ENCODE results near the gene MAFG. TPM values are rescaled to one million over a fixed set of nuclear protein-coding genes. Genes with fewer than 3 reads are reported as not detected.
A peak's percentile ranks its signal among the peaks of the same experiment; 100 is the strongest.

The MAFG gene
- total RNA-seq, 2 experiments from 2014 or later, result 13.5 to 14.8 TPM

DNA sequence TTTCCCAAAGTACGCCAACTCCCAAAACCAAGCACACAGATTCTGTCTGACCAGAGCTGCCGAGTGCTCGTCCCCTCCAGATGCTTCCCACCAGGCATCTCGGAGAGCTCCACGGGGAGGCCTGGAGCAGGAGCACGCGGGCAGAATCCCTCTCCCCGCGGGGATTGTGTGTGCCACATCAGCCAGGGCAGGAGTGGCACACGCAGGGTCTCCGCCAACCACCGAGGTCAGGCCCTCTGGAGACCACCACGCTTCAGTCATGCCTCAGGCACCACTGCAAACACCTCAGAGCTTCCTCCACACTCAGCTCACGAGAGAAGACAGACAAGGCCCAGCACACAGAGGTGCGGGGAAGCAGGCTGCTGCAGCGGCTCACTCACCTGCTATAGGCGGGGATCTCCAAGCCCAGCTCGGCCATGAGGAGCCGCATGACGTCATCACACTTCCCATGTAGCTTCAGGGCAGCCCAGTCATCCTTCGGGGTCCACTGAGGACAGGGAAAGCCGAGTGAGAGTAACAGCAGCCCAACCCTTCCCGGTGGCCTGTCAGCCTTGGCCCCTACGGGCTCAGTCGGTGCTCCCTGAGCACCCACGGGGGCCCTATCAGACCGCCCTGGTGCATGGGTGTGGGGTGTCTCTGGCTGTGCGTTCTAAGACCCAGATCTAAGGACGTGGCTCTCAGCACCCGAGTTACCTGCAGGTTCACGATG, 14.0 kb downstream of the MAFG start:
- Mint-ChIP-seq H3K27ac (no peak overlapping the region), H3K36me3 (ENCODE audit: low read depth) (peaks cover 16% of the 10 kb centered on the region), H3K4me3 (no peak overlapping the region), H3K4me1 (ENCODE audit: low read depth) (peaks cover 39% of the 10 kb centered on the region), H3K9me3 (no peaks in the 10 kb centered on the region), H3K27me3 (ENCODE audit: low read depth) (no peaks in the 10 kb centered on the region)
- no peak for DNase-seq
- CTCF ChIA-PET, result interaction anchor here (0.6 to 0.7 kb wide), 2 partner anchors 75 to 83 kb away, joined by 3 to 4 read pairs; no protein-coding TSS in a partner anchor
- intact Hi-C loops (cut with micrococcal nuclease), result no loop called here

DNA sequence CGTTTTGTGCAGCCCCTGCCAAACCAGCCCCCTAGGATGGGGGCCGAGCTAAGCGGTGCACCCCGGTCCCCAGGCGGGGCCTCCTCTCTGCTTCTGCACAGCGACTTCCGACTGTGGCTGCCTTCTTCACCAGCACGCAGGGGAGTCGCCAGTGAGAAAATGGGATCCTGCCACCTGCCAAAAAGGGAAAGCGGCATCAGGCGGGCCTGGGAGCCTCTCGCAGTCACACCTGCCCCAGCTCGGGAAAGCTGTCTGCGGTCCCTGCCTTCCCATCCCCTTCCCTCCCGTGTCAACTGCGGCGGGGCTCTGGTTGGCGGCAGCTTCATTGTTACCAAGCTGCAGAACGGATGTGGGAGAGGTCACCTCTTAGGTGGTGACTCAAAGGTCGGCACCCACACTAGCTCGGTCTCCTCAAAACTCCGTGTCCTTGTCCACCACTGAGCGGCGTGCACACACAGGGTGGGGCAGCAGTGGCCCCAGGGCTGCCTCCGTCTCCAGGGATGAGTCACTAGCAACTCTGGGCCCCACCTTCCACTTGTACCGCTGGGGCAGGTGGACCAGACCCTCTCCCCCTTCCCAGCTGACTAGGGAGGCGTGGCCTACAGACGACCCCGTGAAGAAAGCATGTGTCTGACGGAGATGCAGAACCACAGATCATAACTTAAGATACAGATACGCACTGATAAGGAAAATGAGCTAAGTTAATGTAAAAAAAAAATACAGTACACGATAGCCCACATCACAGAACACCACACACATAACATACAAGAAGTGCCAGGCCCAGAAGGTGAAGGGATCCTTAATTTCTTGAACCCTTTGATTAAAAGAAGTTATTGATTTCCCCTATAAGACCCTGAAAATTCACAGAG, 14.9 kb downstream of the MAFG start:
- CTCF ChIA-PET, result no interaction called here
- H3K4me1 Mint-ChIP-seq (ENCODE audit: low read depth), result peaks cover 32% of the 10 kb centered on the region
- intact Hi-C loops (cut with micrococcal nuclease), result no loop called here
- H3K4me3 Mint-ChIP-seq, result peak overlapping the region; percentile 24
- no peak overlapping the region for H3K27ac Mint-ChIP-seq
- DNase-seq, result no peak
- H3K27me3 Mint-ChIP-seq (ENCODE audit: low read depth), result no peaks in the 10 kb centered on the region
- peaks cover 14% of the 10 kb centered on the region for H3K36me3 Mint-ChIP-seq (ENCODE audit: low read depth)
- H3K9me3 Mint-ChIP-seq, result no peaks in the 10 kb centered on the region

DNA sequence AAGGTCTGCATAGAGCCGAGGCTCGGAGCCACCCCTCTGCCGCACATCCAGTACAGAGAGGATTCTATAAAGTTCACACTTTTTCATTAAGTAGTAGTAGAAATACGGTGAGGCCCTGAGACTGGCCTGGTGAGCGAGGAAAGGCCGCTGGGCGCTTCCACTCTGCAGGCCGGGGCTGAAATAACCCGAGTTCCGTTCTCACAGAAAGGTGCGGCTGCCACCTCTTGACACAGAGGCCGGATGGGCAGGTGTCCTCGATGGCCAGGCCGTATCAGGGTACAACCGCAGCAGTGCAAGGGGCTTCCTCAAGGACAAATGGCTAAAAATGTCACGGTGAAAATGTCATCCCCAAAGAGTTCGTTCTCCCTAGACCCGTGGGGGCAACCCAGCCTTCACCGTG, 15.6 kb downstream of the MAFG start:
- no peak overlapping the region for H3K27ac Mint-ChIP-seq

DNA sequence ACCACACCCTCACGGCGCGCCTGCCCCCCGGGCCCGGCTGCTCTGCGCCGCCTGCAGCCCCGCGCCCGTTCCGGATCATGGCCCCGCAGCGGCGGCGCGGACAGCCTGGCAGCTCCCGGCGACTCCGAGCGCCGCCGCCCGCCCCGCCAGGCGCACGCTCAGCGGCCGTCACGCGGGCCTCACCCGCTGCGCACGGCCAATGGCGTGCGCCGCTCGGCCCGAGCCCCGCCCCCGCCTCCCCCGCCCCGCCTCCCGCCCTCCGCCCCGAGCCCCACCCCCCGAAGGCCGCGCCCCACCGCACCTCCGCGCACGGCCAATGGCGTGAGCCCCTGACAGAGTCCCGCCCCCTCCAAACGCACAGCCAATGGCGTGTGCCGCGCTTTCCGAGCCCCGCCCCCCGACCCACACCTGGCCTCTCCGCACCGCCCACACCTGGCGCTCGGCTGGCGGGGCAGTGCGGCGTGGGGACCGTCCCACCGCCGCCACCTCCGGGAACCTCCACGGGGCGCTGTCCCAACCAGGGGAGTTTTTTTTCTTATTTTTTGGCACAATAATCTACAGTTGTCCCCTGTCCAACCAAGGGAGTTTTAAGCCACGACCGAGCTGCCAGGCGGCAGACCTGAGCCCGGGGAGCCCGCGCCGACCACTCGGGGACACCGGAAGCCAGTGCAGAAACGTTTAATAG, 16.1 kb downstream of the MAFG start, which contains the start of gene PCYT2:
PCYT2 (minus strand) TSS at position 123 of the 685 bp plus-strand sequence; CDS start at position 79, 44 bp downstream.
- CTCF ChIA-PET, result interaction anchor here (0.6 kb wide), 1 partner anchor 236 kb away, joined by 3 read pairs; no protein-coding TSS in a partner anchor
- intact Hi-C loops (cut with micrococcal nuclease), result loop anchor here (2.0 kb wide), 1 partner anchor 41 kb away; the partner anchor contains the start of gene ARHGDIA
- H3K4me1 Mint-ChIP-seq (ENCODE audit: low read depth), result peaks cover 22% of the 10 kb centered on the region
- H3K27me3 Mint-ChIP-seq (ENCODE audit: low read depth), result no peaks in the 10 kb centered on the region
- H3K9me3 Mint-ChIP-seq, result no peaks in the 10 kb centered on the region
- H3K27ac Mint-ChIP-seq, result no peak within 1 kb of the TSS
- H3K36me3 Mint-ChIP-seq (ENCODE audit: low read depth), result peaks cover 14% of the 10 kb centered on the region
- H3K4me3 Mint-ChIP-seq, result peak within 1 kb of the TSS; percentile 79
- DNase-seq, result peak; percentile 95

More for the DNA sequence above, 15.6 kb downstream of the MAFG start:
- peak overlapping the region; percentile 45 for H3K4me3 Mint-ChIP-seq
- no peaks in the 10 kb centered on the region for H3K9me3 Mint-ChIP-seq
- H3K36me3 Mint-ChIP-seq (ENCODE audit: low read depth), result peaks cover 14% of the 10 kb centered on the region
- CTCF ChIA-PET, result no interaction called here
- intact Hi-C loops (cut with micrococcal nuclease), result loop anchor here (2.0 kb wide), 1 partner anchor 41 kb away; the partner anchor contains the start of gene ARHGDIA
- H3K4me1 Mint-ChIP-seq (ENCODE audit: low read depth), result peaks cover 27% of the 10 kb centered on the region
- DNase-seq, result no peak
- H3K27me3 Mint-ChIP-seq (ENCODE audit: low read depth), result no peaks in the 10 kb centered on the region

DNA sequence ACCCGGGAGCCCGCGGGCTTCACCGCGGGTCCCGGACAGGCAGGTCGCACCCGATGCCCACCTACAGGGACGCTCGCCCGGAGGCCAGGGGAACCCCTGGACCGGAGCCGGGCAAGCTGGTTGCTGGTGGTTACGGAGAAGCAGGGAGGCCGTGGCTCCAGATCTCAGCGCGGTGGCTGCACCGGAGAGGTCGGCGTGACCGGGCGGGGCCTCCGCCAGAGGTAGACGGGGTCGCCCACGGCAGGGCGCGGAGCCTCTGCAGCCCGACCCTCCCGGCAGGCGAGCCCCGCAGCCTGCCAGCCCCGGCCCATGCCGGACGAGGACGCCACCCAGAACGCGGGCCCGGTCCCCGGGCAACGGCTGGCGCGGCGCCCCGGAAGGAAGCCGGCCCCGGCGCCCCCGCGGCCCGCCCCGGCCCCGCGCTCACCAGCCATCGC, 16.7 kb downstream of the MAFG start:
- H3K4me3 Mint-ChIP-seq, result peak overlapping the region; percentile 79
- intact Hi-C loops (cut with micrococcal nuclease), result loop anchor here (2.0 kb wide), 1 partner anchor 40 kb away; the partner anchor contains the start of gene ARHGDIA
- peaks cover 13% of the 10 kb centered on the region for H3K36me3 Mint-ChIP-seq (ENCODE audit: low read depth)
- H3K27ac Mint-ChIP-seq, result no peak overlapping the region
- H3K9me3 Mint-ChIP-seq, result no peaks in the 10 kb centered on the region
- peaks cover 16% of the 10 kb centered on the region for H3K4me1 Mint-ChIP-seq (ENCODE audit: low read depth)
- CTCF ChIA-PET, result interaction anchor here (0.6 kb wide), 1 partner anchor 235 kb away, joined by 3 read pairs; no protein-coding TSS in a partner anchor
- no peaks in the 10 kb centered on the region for H3K27me3 Mint-ChIP-seq (ENCODE audit: low read depth)
- DNase-seq, result no peak

DNA sequence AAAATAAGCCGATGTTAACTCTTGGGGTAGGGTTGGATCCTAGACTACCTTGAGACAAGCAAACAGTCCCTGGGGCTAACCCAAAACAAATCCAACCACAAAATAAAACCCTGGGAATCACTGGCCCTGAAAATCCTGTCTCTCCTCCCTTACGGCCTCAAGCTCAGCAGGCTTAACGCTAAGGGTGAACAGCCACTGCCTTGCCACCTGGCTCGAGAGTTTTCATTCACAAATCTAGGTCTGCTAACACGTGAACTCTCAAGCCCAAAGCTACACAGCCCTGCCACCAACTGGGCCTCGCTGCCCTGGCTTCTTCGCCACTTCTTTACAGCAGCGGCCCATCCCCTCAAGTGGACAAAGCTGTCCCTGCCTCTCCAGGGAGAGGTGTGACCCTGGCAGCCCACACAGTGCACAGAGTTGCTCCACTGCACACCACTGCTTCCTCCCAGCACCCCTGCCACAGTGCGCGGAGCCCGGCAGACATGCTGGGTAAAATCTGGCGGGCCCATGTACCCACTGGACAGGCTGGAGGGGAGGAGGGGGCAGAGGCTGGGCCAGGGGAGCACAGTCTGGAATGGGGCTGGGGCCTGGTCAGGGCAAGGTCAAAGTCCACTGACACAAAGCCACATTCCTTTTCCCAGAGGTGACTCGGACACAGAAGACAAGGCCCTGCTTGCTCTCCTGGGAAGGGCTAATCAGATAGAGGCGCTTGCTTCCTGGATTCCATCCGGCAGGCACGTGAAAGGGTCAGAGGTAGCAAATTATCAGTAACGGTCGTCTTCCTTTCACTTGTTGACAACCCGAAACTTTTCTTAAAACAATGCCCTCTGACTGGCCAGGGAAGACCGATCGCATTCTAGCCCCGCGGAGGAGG, 17.3 kb downstream of the MAFG start:
- peak overlapping the region; percentile 79 for H3K4me3 Mint-ChIP-seq
- intact Hi-C loops (cut with micrococcal nuclease), result loop anchor here (2.0 kb wide), 1 partner anchor 39 kb away; the partner anchor contains the start of gene ARHGDIA
- peaks cover 10% of the 10 kb centered on the region for H3K36me3 Mint-ChIP-seq (ENCODE audit: low read depth)
- no peak for DNase-seq
- no peak overlapping the region for H3K27ac Mint-ChIP-seq
- no peaks in the 10 kb centered on the region for H3K9me3 Mint-ChIP-seq
- CTCF ChIA-PET, result interaction anchor here (1.0 kb wide), 1 partner anchor 11 kb away, joined by 3 read pairs; no protein-coding TSS in a partner anchor
- no peaks in the 10 kb centered on the region for H3K27me3 Mint-ChIP-seq (ENCODE audit: low read depth)
- H3K4me1 Mint-ChIP-seq (ENCODE audit: low read depth), result peaks cover 14% of the 10 kb centered on the region

DNA sequence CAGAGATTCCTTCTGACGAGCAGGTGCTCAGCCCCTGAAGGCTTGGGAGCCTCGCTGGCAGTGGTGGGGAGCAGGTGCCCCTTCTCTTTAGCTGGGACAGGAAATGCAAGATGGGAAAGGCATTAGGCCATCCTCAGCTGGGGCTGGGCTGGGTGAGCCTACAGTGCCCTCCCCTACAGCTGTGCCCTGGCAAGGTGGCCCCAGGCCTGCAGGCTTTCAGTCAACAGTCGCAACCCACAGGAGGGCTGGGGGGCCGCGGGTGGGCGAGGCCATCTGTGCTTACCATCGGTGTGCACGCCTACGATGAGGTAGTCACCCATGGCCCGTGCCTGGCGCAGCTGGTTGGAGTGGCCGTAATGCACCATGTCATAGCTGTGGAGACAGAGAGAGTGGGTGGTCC, 18.3 kb downstream of the MAFG start:
- no peaks in the 10 kb centered on the region for H3K9me3 Mint-ChIP-seq
- H3K27ac Mint-ChIP-seq, result no peak overlapping the region
- no peaks in the 10 kb centered on the region for H3K27me3 Mint-ChIP-seq (ENCODE audit: low read depth)
- intact Hi-C loops (cut with micrococcal nuclease), result no loop called here
- no peak for DNase-seq
- peaks cover 7% of the 10 kb centered on the region for H3K36me3 Mint-ChIP-seq (ENCODE audit: low read depth)
- peak overlapping the region; percentile 21 for H3K4me3 Mint-ChIP-seq
- CTCF ChIA-PET, result interaction anchor here (1.0 kb wide), 1 partner anchor 10 kb away, joined by 3 read pairs; no protein-coding TSS in a partner anchor
- H3K4me1 Mint-ChIP-seq (ENCODE audit: low read depth), result peaks cover 14% of the 10 kb centered on the region

DNA sequence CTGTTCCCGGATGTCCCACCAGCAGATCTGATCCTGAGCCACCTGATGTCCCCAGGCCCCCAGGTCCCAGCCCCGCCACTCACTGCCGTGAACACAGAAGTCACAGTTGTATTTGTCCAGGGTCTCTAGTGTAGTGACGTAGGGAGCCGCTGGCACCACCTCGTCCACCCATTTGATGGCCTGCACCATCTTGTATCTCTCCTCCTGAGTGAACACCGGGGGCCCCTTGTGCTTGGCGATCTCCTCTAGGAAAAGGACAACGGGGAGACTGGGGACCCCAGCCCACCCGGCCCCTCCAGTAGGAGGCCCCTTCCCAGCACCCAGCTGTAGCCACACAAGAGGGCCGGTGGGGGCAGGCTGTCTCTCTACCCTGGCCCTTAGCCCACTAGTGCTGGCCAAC, 18.7 kb downstream of the MAFG start:
- CTCF ChIA-PET, result no interaction called here
- Mint-ChIP-seq H3K27ac (no peak overlapping the region), H3K4me3 (no peak overlapping the region), H3K4me1 (ENCODE audit: low read depth) (peaks cover 14% of the 10 kb centered on the region), H3K9me3 (no peaks in the 10 kb centered on the region), H3K36me3 (ENCODE audit: low read depth) (peaks cover 7% of the 10 kb centered on the region), H3K27me3 (ENCODE audit: low read depth) (no peaks in the 10 kb centered on the region)
- intact Hi-C loops (cut with micrococcal nuclease), result no loop called here
- DNase-seq, result no peak

DNA sequence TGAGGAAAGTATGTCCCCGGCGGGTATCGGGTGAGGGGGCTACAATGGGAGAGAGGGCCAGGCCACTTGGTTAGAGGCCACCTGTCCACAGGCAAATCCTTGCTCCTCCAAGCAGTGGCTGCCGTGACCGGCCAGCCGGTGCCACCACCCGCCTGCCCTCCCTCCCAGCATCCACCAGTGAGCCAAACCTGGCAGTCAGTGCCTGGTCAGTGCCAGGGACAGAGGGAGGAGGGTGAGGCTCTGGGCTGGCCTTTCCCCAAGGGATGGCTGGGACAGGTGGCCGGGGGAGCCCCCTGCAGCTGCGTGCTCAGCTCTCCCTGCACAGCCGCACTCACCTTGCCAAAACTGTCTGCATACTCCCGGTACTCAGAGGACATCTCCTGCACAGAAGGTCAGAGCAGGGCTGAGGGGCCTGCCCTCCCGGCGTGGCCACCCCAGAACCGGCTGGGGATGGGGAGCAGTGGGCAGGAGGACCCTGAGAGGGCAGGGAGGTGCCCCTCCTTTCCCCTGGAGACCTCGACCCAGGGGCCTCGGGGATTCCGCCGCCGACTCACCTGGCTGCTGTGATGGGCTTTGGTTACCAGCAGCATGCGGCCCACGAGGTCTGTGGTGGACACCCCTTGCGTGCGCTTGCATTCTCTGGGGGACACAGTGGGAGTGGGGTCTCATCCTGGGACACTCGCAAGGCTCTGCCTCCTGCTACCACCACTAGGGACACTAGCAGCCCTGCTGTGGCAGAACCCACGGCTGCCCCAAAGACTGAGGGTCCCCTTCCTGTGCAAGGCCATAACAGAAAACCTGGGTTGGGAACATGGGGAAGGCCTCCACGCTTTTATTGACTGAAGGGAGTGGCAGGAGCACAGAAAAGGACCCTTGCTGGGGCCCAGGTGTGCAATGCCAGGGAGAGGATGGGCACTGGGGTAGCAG, 20.1 kb downstream of the MAFG start:
- DNase-seq, result no peak
- peaks cover 1% of the 10 kb centered on the region for H3K36me3 Mint-ChIP-seq (ENCODE audit: low read depth)
- no peak overlapping the region for H3K4me3 Mint-ChIP-seq
- intact Hi-C loops (cut with micrococcal nuclease), result no loop called here
- H3K27ac Mint-ChIP-seq, result no peak overlapping the region
- CTCF ChIA-PET, result interaction anchor here (0.6 kb wide), 1 partner anchor 56 kb away, joined by 3 read pairs; no protein-coding TSS in a partner anchor
- peaks cover 12% of the 10 kb centered on the region for H3K4me1 Mint-ChIP-seq (ENCODE audit: low read depth)
- no peaks in the 10 kb centered on the region for H3K9me3 Mint-ChIP-seq
- no peaks in the 10 kb centered on the region for H3K27me3 Mint-ChIP-seq (ENCODE audit: low read depth)

DNA sequence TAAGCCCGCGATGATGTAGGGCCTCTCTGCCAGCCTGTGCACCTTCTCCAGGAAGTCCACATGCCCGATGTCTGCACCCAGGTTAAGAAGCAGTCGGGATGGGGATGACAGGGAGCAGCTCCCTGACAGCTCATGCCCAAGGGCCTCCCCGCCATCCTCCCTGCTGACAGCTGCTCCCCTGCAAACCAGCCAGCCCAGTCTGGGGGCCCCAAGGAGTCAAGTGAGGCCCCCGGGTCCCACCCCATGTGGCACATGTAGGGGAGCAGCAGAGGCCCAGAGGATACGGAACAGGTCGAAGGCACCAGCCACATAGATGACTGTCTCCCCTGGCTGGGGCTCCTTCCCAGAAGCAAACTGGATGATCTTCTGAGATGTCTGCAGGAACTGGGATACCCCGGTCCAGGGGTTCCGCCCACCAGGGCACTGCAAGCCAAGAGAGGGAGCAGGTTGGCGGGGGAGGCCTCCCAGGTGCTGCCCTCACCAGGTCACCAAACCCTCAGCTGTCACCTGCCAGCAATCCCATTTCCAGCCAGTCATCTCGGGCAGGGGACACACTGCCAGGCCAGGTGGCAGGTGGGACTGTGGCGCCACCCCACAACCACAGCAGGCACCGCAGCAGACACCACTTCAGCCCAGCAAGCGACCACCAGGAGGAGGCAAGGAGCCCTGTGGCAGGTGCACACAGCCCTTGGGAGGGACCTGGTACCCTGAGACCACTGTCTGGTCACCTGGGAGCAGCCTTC, 20.9 kb downstream of the MAFG start:
- peaks cover 9% of the 10 kb centered on the region for H3K4me1 Mint-ChIP-seq (ENCODE audit: low read depth)
- no peaks in the 10 kb centered on the region for H3K27me3 Mint-ChIP-seq (ENCODE audit: low read depth)
- no peak overlapping the region for H3K27ac Mint-ChIP-seq
- no peaks in the 10 kb centered on the region for H3K9me3 Mint-ChIP-seq
- no peak for DNase-seq
- H3K4me3 Mint-ChIP-seq, result no peak overlapping the region
- H3K36me3 Mint-ChIP-seq (ENCODE audit: low read depth), result peaks cover under 1% of the 10 kb centered on the region
- intact Hi-C loops (cut with micrococcal nuclease), result no loop called here
- CTCF ChIA-PET, result no interaction called here

Data from activated naive CD4-positive, alpha-beta T cell treated with anti-CD3 and anti-CD28 coated beads for 36 hours (primary cell).